Measurements from ENCODE around the gene GLT6D1. TPM values are rescaled to one million over a fixed set of nuclear protein-coding genes. Genes with fewer than 3 reads are reported as not detected.

GLT6D1 gene
- total and polyA plus RNA-seq, 2 of the 8 experiments (the other 6 are each of a cell fraction or from before 2014, with no cell fraction given), result 1.3 to 2.1 TPM

DNA sequence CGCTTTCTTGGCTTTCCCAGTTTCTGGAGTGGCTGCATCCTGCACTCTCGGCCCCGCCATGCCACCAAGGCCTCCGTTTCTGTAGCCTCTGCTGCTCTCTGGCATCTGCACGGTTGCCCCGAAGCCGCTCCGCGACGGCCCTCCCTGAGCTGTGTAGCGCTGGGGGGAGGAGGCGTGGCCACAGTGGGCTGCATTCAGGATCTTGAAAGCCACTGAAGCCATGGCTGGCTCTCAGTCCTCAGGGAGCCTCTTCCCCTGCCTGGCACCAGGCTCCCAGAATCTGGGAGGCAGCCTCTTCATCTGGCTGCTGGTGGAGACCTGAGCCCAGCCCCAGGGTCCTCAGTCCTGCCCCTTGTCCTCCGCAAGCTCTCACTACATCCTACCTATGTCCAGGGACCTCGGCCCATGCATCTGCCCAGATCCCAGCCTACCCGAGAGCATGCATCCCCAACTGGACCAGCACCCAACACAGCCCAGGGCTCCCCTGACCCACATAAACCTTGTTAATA is 52.7 kb downstream of the GLT6D1 start:
- H2BK120ac ChIP-seq (replicated peaks; ENCODE audit: low read depth, low read length), result no peak overlapping the region
- no peak overlapping the region for H3K4me2 ChIP-seq (ENCODE audit: insufficient read depth in 1 of 2, low read depth in 2 of 2, low read length in 2 of 2)
- no peaks in the 10 kb centered on the region for H3K27me3 ChIP-seq (replicated peaks in 1 of 4; ENCODE audit: control insufficient read depth in 3 of 4, extremely low read depth in 1 of 4, insufficient read depth in 3 of 4, low read length in 3 of 4)
- no peaks in the 10 kb centered on the region for H3K79me2 ChIP-seq (ENCODE audit: control insufficient read depth in 1 of 2, insufficient read depth in 2 of 2, low read length in 2 of 2)
- H3K79me1 ChIP-seq (ENCODE audit: low read depth, low read length), result no peaks in the 10 kb centered on the region
- no peak overlapping the region for H3K56ac ChIP-seq (replicated peaks; ENCODE audit: insufficient read length, low read depth, low read length)
- no peak overlapping the region for H3K27ac ChIP-seq (ENCODE audit: low read depth, low read length)
- no peak overlapping the region for H3K9ac ChIP-seq (replicated peaks in 1 of 4; ENCODE audit: extremely low read depth in 1 of 4, low read depth in 3 of 4, low read length in 3 of 4)
- ChIA-PET CTCF (ENCODE audit: partially characterized antibody) (interaction anchor here (1.1 to 2.1 kb wide), 5 partner anchors 15 to 82 kb away, joined by 3 to 16 read pairs (median 4); no protein-coding TSS in a partner anchor), POLR2A (ENCODE audit: partially characterized antibody) (no interaction called here)
- no peak overlapping the region for H2AK5ac ChIP-seq (ENCODE audit: low read depth, low read length)
- H2BK15ac ChIP-seq (ENCODE audit: low read length), result no peak overlapping the region
- H2BK20ac ChIP-seq (ENCODE audit: low read length), result no peak overlapping the region
- FAIRE-seq (no peak), DNase-seq (ENCODE audit: low read depth in 1 of 2, low spot score in 2 of 2) (no peak)
- H2BK12ac ChIP-seq (ENCODE audit: low read depth, low read length), result no peak overlapping the region
- H3K18ac ChIP-seq (ENCODE audit: extremely low read depth, low read length), result no peak overlapping the region
- no peak overlapping the region for H2BK5ac ChIP-seq (ENCODE audit: low read depth, low read length)
- TF ChIP-seq CHD1 (IDR thresholded peaks at IDR 0.05; ENCODE audit: low read depth, low read length) (no peak), SUZ12 (IDR thresholded peaks at IDR 0.05; ENCODE audit: low read length) (no peak), KDM4A (IDR thresholded peaks at IDR 0.05; ENCODE audit: low read depth, low read length, severe bottlenecking) (no peak), POLR2AphosphoS5 (IDR thresholded peaks at IDR 0.05; ENCODE audit: low read depth, low read length) (no peak), BRCA1 (IDR thresholded peaks at IDR 0.05; ENCODE audit: low read depth, low read length) (no peak), BCL11A (IDR thresholded peaks at IDR 0.05; ENCODE audit: low read depth in 2 of 2, low read length in 2 of 2) (no peak)
- TF ChIP-seq, protein P1, sequence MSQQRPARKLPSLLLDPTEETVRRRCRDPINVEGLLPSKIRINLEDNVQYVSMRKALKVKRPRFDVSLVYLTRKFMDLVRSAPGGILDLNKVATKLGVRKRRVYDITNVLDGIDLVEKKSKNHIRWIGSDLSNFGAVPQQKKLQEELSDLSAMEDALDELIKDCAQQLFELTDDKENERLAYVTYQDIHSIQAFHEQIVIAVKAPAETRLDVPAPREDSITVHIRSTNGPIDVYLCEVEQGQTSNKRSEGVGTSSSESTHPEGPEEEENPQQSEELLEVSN (IDR thresholded peaks at IDR 0.05), result no peak
- peak overlapping the region; percentile 68; the same call in 1 of the 2 replicates for H4K8ac ChIP-seq (ENCODE audit: extremely low read depth, insufficient read depth, low read length)
- H3K4me1 ChIP-seq (replicated peaks in 1 of 4; ENCODE audit: control insufficient read depth in 3 of 4, insufficient read depth in 4 of 4, low read length in 3 of 4), result no peaks in the 10 kb centered on the region; a peak in 1 of 7 replicates
- H3K23ac ChIP-seq (ENCODE audit: insufficient read length), result no peak overlapping the region
- 80% methylated on average over 8 of the region's 15 CpGs; no CpG with 5 or more reads in 1 of the 2 experiments for WGBS, 2 experiments (ENCODE audit: extremely low coverage in 1 of 2, insufficient coverage in 1 of 2, insufficient read length in 1 of 2, insufficient replicate concordance in 2 of 2, low coverage in 1 of 2, low lambda C conversion rate in 2 of 2, missing lambda C conversion rate in 1 of 2)
- H3K4me3 ChIP-seq (ENCODE audit: extremely low read depth in 1 of 4, insufficient read depth in 2 of 4, low read depth in 3 of 4, low read length in 4 of 4), result no peak overlapping the region
- H3K36me3 ChIP-seq (ENCODE audit: control insufficient read depth in 2 of 4, insufficient read depth in 4 of 4, low read length in 3 of 4), result no peaks in the 10 kb centered on the region
- H3K23me2 ChIP-seq (ENCODE audit: low read depth, low read length), result no peaks in the 10 kb centered on the region
- no peak overlapping the region for H4K5ac ChIP-seq (ENCODE audit: insufficient read length, low read depth, low read length)
- H3K4ac ChIP-seq (replicated peaks; ENCODE audit: insufficient read length, low read depth, low read length), result no peak overlapping the region
- H4K20me1 ChIP-seq (replicated peaks in 1 of 2; ENCODE audit: control insufficient read depth in 1 of 2, insufficient read depth in 2 of 2, low read length in 2 of 2), result no peaks in the 10 kb centered on the region
- H3K14ac ChIP-seq (ENCODE audit: insufficient read length), result no peak overlapping the region
- H4K91ac ChIP-seq (replicated peaks; ENCODE audit: insufficient read length, low read length), result no peak overlapping the region
- H2AFZ ChIP-seq (ENCODE audit: low read length), result no peak overlapping the region
- no peaks in the 10 kb centered on the region; a peak in 1 of 4 replicates for H3K9me3 ChIP-seq (ENCODE audit: insufficient read depth in 2 of 2, low read depth in 1 of 2, low read length in 1 of 2)

All from H1 (cell line).